ENCODE results near the gene SLC36A1. TPM values are rescaled to one million over a fixed set of nuclear protein-coding genes. Genes with fewer than 3 reads are reported as not detected.

The SLC36A1 gene
- total RNA-seq, 1 experiment from 2014 or later, result 13.6 TPM

DNA sequence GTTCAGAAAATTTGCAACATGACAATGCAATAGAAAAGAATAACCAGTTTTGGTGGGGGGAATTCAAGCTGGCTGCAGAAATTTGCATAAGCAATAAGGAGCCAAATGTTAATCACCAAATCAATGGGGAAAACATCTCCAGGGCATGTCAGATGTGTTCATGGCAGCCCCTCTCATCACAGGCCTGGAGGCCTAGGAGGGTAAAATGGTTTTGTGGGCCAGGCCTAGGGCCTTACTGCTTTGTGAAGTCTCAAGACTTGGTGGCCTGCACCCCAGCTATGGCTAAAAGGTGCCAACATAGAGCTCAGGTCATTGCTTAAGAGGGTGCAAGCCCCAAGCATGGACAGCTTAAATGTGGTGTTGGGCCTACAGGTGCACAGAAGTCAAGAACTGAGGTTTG, 29.7 kb upstream of the SLC36A1 start:
- intact Hi-C loops (cut with micrococcal nuclease; ENCODE audit: unreplicated experiment), result no loop called here
- CTCF ChIA-PET, result no interaction called here

GRCh38 chr5:151420127-151420526, 27.3 kb upstream of the SLC36A1 start:
- CTCF ChIA-PET, result no interaction called here
- in situ Hi-C loops (cut with HindIII; ENCODE audit: low pct_unique_long_range_greater_than_20kb, low sequenced_read_pairs), result no loop called here
- POLR2A ChIA-PET, result no interaction called here
- intact Hi-C loops (cut with micrococcal nuclease; ENCODE audit: unreplicated experiment), result no loop called here
- ATAC-seq (no peak), DNase-seq (ENCODE audit: low read depth, low spot score) (no peak)
- no TSS peak for BruUV-seq (replicated peaks)
- Histone ChIP-seq H3K9me3 (ENCODE audit: control insufficient read depth, insufficient read depth, low read depth, low read length) (no peaks in the 10 kb centered on the region), H3K4me3 (ENCODE audit: low read depth in 2 of 2, low read length in 2 of 2) (no peak overlapping the region), H3K4me1 (ENCODE audit: control insufficient read depth, insufficient read depth, low read length) (no peaks in the 10 kb centered on the region), H3K36me3 (ENCODE audit: control insufficient read depth, insufficient read depth, low read length) (no peaks in the 10 kb centered on the region), H3K27ac (ENCODE audit: low read length) (no peak overlapping the region), H3K27me3 (ENCODE audit: control insufficient read depth, insufficient read depth, low read length) (no peaks in the 10 kb centered on the region)
- no peak for TF ChIP-seq SIN3A (IDR thresholded peaks at IDR 0.05; ENCODE audit: borderline replicate concordance, insufficient read depth, low read depth, low read length)
- TF ChIP-seq, protein P1, sequence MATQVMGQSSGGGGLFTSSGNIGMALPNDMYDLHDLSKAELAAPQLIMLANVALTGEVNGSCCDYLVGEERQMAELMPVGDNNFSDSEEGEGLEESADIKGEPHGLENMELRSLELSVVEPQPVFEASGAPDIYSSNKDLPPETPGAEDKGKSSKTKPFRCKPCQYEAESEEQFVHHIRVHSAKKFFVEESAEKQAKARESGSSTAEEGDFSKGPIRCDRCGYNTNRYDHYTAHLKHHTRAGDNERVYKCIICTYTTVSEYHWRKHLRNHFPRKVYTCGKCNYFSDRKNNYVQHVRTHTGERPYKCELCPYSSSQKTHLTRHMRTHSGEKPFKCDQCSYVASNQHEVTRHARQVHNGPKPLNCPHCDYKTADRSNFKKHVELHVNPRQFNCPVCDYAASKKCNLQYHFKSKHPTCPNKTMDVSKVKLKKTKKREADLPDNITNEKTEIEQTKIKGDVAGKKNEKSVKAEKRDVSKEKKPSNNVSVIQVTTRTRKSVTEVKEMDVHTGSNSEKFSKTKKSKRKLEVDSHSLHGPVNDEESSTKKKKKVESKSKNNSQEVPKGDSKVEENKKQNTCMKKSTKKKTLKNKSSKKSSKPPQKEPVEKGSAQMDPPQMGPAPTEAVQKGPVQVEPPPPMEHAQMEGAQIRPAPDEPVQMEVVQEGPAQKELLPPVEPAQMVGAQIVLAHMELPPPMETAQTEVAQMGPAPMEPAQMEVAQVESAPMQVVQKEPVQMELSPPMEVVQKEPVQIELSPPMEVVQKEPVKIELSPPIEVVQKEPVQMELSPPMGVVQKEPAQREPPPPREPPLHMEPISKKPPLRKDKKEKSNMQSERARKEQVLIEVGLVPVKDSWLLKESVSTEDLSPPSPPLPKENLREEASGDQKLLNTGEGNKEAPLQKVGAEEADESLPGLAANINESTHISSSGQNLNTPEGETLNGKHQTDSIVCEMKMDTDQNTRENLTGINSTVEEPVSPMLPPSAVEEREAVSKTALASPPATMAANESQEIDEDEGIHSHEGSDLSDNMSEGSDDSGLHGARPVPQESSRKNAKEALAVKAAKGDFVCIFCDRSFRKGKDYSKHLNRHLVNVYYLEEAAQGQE (IDR thresholded peaks at IDR 0.05; ENCODE audit: insufficient read depth in 1 of 2, low read depth in 2 of 2, low read length in 1 of 2), result no peak
- TF ChIP-seq POLR2AphosphoS5 (IDR thresholded peaks at IDR 0.05; ENCODE audit: low read depth, low read length), result no peak
- TF ChIP-seq TCF7L2 (IDR thresholded peaks at IDR 0.05; ENCODE audit: low read depth, low read length), result no peak
- TF ChIP-seq CTCF (IDR thresholded peaks at IDR 0.05), result no peak

More for the DNA sequence above, 29.7 kb upstream of the SLC36A1 start:
- Histone ChIP-seq H3K27me3 (ENCODE audit: control insufficient read depth, insufficient read depth, low read length) (0 out of 2 replicates have a peak, but pooled peaks cover 3% of the 10 kb centered on the region), H3K27ac (ENCODE audit: low read length) (no peak overlapping the region), H3K9me3 (ENCODE audit: control insufficient read depth, insufficient read depth, low read depth, low read length) (no peaks in the 10 kb centered on the region), H3K4me3 (ENCODE audit: low read depth in 2 of 2, low read length in 2 of 2) (no peak overlapping the region), H3K4me1 (ENCODE audit: control insufficient read depth, insufficient read depth, low read length) (no peaks in the 10 kb centered on the region), H3K36me3 (ENCODE audit: control insufficient read depth, insufficient read depth, low read length) (no peaks in the 10 kb centered on the region)
- DNase-seq (ENCODE audit: low read depth, low spot score) (no peak), ATAC-seq (no peak)
- POLR2A ChIA-PET, result no interaction called here
- TF ChIP-seq SIN3A (IDR thresholded peaks at IDR 0.05; ENCODE audit: borderline replicate concordance, insufficient read depth, low read depth, low read length), result no peak
- TF ChIP-seq, protein P1 (IDR thresholded peaks at IDR 0.05; ENCODE audit: insufficient read depth in 1 of 2, low read depth in 2 of 2, low read length in 1 of 2), result no peak
- no peak for TF ChIP-seq POLR2AphosphoS5 (IDR thresholded peaks at IDR 0.05; ENCODE audit: low read depth, low read length)
- no peak for TF ChIP-seq CTCF (IDR thresholded peaks at IDR 0.05)
- no peak for TF ChIP-seq TCF7L2 (IDR thresholded peaks at IDR 0.05; ENCODE audit: low read depth, low read length)
- no TSS peak for BruUV-seq (replicated peaks)
- in situ Hi-C loops (cut with HindIII; ENCODE audit: low pct_unique_long_range_greater_than_20kb, low sequenced_read_pairs), result no loop called here
